HUES64 (cell line): ENCODE data around the gene FAM13A.

ENCODE experiments used
- H3K27ac ChIP-seq: 2 replicates; pipeline ENCODE4 v1.7.0; 2013; ENCODE audit warnings: low read depth, low read length, inconsistent platforms
- H3K27me3 ChIP-seq: 2 replicates; pipeline ENCODE4 v1.6.1; 2013; ENCODE audit warnings: mild to moderate bottlenecking, low read length; ENCODE audit not compliant: insufficient read depth
- H3K36me3 ChIP-seq: 2 replicates; pipeline ENCODE4 v1.6.1; 2013; ENCODE audit warnings: mild to moderate bottlenecking, low read length; ENCODE audit not compliant: insufficient read depth
- H3K4me1 ChIP-seq: 2 replicates; pipeline ENCODE4 v1.6.1; 2013; ENCODE audit warnings: mild to moderate bottlenecking, low read length, moderate library complexity; ENCODE audit not compliant: insufficient read depth
- H3K4me3 ChIP-seq: 2 replicates; pipeline ENCODE4 v1.5.1; 2013; ENCODE audit warnings: mild to moderate bottlenecking, low read length, moderate library complexity
- H3K9ac ChIP-seq: 2 replicates; pipeline ENCODE4 v1.6.1; 2013; ENCODE audit warnings: mild to moderate bottlenecking, low read depth, low read length
- H3K9me3 ChIP-seq: 2 replicates; pipeline ENCODE4 v1.6.1; 2013; ENCODE audit warnings: low read depth, low read length; ENCODE audit not compliant: insufficient read depth
- WGBS: fragments of 150-250, 120-280 bp; methylation state at CpG from one replicate; pipeline ENCODE4 v1.1.7; 2013; ENCODE audit warnings: missing lambda C conversion rate; 5-methylcytosine and 5-hydroxymethylcytosine counted together

FAM13A gene

GRCh38 chr4:88809576-88810219 is 247.3 kb downstream of the FAM13A start:
- WGBS = 92% methylated on average over 3 of the region's 5 CpGs
- no peak overlapping the region for H3K4me3 ChIP-seq
- no peaks in the 10 kb centered on the region for H3K9me3 ChIP-seq
- H3K9ac ChIP-seq = no peak overlapping the region
- no peaks in the 10 kb centered on the region for H3K36me3 ChIP-seq
- no peak overlapping the region for H3K27ac ChIP-seq
- no peaks in the 10 kb centered on the region for H3K4me1 ChIP-seq
- H3K27me3 ChIP-seq = no peaks in the 10 kb centered on the region

DNA sequence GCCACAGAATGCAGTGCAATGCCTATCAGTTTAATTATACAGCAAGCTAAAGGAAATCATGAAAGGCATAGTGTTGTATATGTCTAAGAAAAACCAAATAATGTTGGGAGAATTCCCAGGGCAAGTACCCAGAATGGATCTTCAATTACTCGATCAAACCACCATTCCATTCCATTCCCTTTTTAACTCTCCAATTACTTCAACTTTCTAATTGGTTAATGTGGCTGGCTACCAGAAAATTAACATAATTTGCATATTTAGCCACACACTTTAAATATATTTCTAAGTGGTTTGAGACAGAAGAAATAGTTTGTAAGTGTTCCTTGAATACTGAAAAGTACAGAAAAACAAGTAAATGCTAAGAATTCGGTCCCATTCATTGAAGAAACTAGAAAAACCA is 247.9 kb downstream of the FAM13A start:
- Histone ChIP-seq H3K9ac (no peak overlapping the region), H3K9me3 (no peaks in the 10 kb centered on the region), H3K4me3 (no peak overlapping the region), H3K27ac (no peak overlapping the region), H3K27me3 (no peaks in the 10 kb centered on the region), H3K4me1 (no peaks in the 10 kb centered on the region), H3K36me3 (no peaks in the 10 kb centered on the region)
- WGBS = 100% methylated on average over 2 of the region's 2 CpGs

DNA sequence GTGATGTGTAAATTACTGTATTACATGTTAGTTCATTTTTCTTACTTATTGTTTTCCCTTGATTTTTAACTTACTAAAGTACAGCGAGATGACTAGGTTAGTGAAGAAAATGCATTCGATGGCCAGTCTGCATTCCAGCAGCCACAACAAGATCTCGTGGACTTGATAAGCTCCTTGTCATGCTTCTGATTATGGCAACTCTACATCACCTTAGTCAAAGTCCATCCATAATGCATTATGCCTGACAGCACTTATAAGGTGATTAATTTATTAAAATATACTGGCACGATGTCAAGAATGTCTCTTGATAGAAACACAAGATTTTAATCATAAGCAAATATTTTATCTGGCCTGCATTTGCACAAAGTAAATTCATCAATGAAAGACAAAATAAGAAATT is 249.5 kb downstream of the FAM13A start:
- 99% methylated on average over 3 of the region's 4 CpGs for WGBS
- Histone ChIP-seq H3K9me3 (no peaks in the 10 kb centered on the region), H3K27me3 (no peaks in the 10 kb centered on the region), H3K9ac (no peak overlapping the region), H3K27ac (no peak overlapping the region), H3K36me3 (no peaks in the 10 kb centered on the region), H3K4me1 (no peaks in the 10 kb centered on the region), H3K4me3 (no peak overlapping the region)

GRCh38 chr4:88804234-88804633 is 252.8 kb downstream of the FAM13A start:
- H3K9ac ChIP-seq = no peak overlapping the region
- H3K27ac ChIP-seq = no peak overlapping the region
- no peaks in the 10 kb centered on the region for H3K27me3 ChIP-seq
- H3K4me3 ChIP-seq = no peak overlapping the region
- no peaks in the 10 kb centered on the region for H3K9me3 ChIP-seq
- no peaks in the 10 kb centered on the region for H3K36me3 ChIP-seq
- 100% methylated on average over 1 of the region's 2 CpGs for WGBS
- no peaks in the 10 kb centered on the region for H3K4me1 ChIP-seq

- H3K36me3 ChIP-seq = no peaks in the 10 kb centered on the region
- no peaks in the 10 kb centered on the region for H3K9me3 ChIP-seq
- H3K4me3 ChIP-seq = no peak overlapping the region
- WGBS = 91% methylated on average over 5 of the region's 5 CpGs
- no peaks in the 10 kb centered on the region for H3K27me3 ChIP-seq
- H3K4me1 ChIP-seq = no peaks in the 10 kb centered on the region
- H3K27ac ChIP-seq = no peak overlapping the region
- H3K9ac ChIP-seq = no peak overlapping the region
Observed at GRCh38 chr4:88803600-88804096, 253.3 kb downstream of the FAM13A start.

DNA sequence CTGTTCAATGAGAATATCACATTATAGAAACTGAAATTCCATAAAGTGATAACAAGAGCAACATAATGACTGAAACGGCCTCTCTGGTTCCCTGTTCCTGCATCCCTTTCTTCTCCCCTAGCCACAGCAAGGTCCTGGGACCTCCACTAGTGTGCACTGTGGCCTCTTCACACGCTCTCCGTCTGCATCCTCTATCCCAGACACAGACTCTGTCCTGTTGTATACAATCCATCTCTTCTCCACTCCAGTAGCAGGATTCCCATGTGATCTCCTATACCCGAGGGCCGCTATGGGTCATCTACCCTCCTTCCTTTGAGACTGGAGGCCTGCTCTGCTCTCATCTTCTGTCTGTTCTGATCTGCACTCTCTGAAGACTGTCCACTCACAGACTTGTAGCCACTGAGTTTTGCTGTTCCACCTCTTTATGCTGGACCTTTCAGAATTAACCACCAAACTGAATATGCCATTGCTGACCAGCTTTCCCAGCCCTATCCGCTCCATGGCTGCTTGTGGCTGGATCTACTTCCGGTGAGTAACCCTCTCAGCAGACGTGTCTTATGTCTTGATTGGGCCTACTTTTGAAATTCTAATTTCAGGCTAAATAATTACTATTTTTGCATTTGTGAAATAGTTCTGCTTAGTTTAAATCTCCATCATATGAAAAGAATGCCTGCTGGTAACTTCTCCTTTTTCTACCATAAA is 254.2 kb downstream of the FAM13A start:
- H3K27me3 ChIP-seq = no peaks in the 10 kb centered on the region
- WGBS = 93% methylated on average over 8 of the region's 8 CpGs

GRCh38 chr4:88802138-88802537 is 254.8 kb downstream of the FAM13A start:
- Histone ChIP-seq H3K4me3 (no peak overlapping the region), H3K9ac (no peak overlapping the region), H3K9me3 (no peaks in the 10 kb centered on the region), H3K27ac (no peak overlapping the region), H3K36me3 (no peaks in the 10 kb centered on the region), H3K4me1 (no peaks in the 10 kb centered on the region), H3K27me3 (no peaks in the 10 kb centered on the region)
- WGBS = 100% methylated on average over 1 of the region's 1 CpG

More for the DNA sequence above, 254.2 kb downstream of the FAM13A start:
- Histone ChIP-seq H3K4me1 (no peaks in the 10 kb centered on the region), H3K9me3 (no peaks in the 10 kb centered on the region), H3K4me3 (no peak overlapping the region), H3K36me3 (no peaks in the 10 kb centered on the region), H3K9ac (no peak overlapping the region), H3K27ac (no peak overlapping the region)

DNA sequence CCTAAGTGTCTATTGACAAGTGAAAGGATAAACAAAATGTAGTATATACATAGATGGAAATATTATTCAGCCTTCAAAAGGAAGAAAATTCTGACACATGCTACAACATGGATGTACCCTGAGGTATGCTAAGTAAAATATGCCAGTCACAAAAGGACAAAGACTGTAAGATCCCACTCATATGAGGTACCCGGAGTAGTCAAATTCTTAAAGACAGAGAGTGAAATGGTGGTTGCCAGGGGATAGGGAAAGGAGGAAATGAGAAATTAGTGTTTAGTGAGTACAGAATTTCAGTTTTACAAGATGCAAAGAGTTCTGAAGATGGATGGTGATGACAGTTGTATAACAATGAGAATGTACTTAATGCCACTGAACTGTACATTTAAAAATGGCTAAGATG is 257.1 kb downstream of the FAM13A start:
- 91% methylated on average over 1 of the region's 1 CpG for WGBS
- Histone ChIP-seq H3K9ac (no peak overlapping the region), H3K27ac (no peak overlapping the region), H3K4me3 (no peak overlapping the region), H3K27me3 (no peaks in the 10 kb centered on the region), H3K36me3 (no peaks in the 10 kb centered on the region), H3K4me1 (no peaks in the 10 kb centered on the region), H3K9me3 (no peaks in the 10 kb centered on the region)

DNA sequence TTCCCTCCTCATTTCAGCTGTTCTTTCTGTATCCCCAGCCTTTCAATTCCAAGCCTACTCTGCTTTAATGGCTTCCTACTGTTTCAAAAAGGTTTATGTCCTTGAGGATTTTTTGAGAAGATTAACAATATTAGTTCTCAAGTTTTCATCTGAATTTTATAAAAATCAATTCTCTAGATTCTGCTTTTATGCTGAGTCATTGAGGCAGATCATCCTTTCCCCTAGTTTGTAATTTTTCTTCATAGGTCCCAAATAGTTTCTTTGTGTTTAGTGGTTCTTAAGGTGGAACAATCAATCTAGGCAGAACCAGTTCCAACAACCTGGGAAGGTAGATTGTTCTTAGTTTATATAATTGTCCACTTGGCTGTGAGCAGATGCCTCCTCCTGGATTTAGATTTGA is 259.3 kb downstream of the FAM13A start:
- Histone ChIP-seq H3K4me1 (peaks cover 17% of the 10 kb centered on the region), H3K9ac (no peak overlapping the region), H3K9me3 (no peaks in the 10 kb centered on the region), H3K36me3 (no peaks in the 10 kb centered on the region), H3K4me3 (no peak overlapping the region), H3K27ac (no peak overlapping the region), H3K27me3 (no peaks in the 10 kb centered on the region)

DNA sequence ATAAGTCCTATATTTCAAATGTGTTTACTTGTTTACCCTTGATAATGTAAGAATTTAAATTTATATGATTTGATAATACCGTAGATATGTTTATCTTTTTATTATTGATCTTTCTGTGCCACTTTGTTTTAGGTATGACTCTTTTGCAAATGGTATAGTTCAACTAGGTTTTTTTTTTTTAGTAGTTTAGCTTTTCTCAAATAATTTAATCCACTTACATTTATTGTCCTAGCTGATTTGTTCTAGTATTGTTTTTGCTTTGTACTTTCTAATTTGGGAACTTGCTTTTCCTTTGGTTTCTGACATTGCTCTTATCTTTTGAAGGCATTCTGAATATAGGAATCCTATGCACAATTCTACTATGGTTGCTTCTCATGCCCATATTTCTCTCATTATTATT is 260.4 kb downstream of the FAM13A start:
- no peaks in the 10 kb centered on the region for H3K36me3 ChIP-seq
- H3K27me3 ChIP-seq = no peaks in the 10 kb centered on the region
- H3K4me1 ChIP-seq = peaks cover 24% of the 10 kb centered on the region
- no peak overlapping the region for H3K9ac ChIP-seq
- H3K4me3 ChIP-seq = no peak overlapping the region
- H3K9me3 ChIP-seq = no peaks in the 10 kb centered on the region
- WGBS = no CpG with 5 or more reads among the region's 1 CpG
- H3K27ac ChIP-seq = no peak overlapping the region

DNA sequence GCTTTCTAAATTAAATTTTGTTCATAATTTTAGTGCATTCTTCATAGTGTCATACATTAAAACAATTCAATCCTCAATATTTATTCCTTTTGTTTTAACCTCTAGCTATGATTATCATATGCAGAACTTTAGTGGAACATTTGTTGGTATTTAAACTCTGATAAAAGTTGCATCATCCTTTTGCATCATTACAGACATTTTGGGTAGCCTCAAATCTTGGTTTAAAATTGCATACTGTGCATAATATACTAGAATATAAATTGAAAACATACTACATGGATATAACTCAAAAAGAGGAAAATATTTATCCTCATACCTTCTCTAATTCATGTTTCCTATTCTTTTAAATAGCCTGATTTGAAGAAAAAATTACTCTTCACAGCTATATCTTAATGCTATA is 262.0 kb downstream of the FAM13A start:
- no peaks in the 10 kb centered on the region for H3K9me3 ChIP-seq
- no peaks in the 10 kb centered on the region for H3K27me3 ChIP-seq
- H3K36me3 ChIP-seq = no peaks in the 10 kb centered on the region; the same call in 1 of the 2 replicates
- no peak overlapping the region for H3K27ac ChIP-seq
- no peak overlapping the region for H3K4me3 ChIP-seq
- peaks cover 24% of the 10 kb centered on the region for H3K4me1 ChIP-seq
- no peak overlapping the region for H3K9ac ChIP-seq
